Cardiac fibroblast (primary cell): ENCODE results near the gene POU1F1.
A peak's percentile ranks its signal among the peaks of the same experiment; 100 is the strongest.
"Not testable (repeated sequence)": the region's sequence is repeated elsewhere in the genome, so short reads cannot be mapped to it uniquely, and the experiment has no call there.

Experiments used
- DNase-seq, 2 donors: peaks; one replicate each; pipeline versions ENCODE4 v3.0.0 to v3.0.0-alpha.2; 2010; ENCODE audit warnings: low read depth in 2 of 2
- H3K4me3 ChIP-seq, 2 donors: replicated peaks in 1 of 2; 1 replicate in 1 of 2; 2 replicates in 1 of 2; pipeline ENCODE4 v1.5.1; 2011; ENCODE audit warnings: low read depth in 2 of 2, low read length in 2 of 2, mild to moderate bottlenecking in 2 of 2, moderate library complexity in 1 of 2
- CTCF ChIP-seq: IDR thresholded peaks from one replicate; pipeline ENCODE4 v1.5.1; 2011; ENCODE audit warnings: low read depth, mild to moderate bottlenecking, low read length, inconsistent platforms

POU1F1 gene

DNA sequence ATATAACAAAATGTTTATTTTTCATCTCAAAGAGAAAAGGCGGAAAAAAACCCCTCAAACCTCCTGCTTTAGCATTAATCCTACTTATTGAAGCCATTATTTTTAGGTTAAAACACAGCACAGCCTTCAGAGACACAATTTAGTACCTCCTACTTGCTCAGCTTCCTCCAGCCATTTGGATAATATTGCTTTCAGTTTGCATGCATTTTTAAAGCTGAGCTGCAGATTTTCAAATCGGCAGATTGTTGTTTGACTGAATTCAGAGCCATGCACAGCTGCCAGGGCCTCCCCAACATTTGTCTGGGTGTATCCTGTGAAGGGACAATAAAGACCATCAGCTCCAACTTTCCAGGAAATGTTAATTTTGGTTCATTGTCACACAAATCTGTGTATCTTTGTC, 14.5 kb downstream of the POU1F1 start:
- DNase-seq: no peak
- no peak overlapping the region for H3K4me3 ChIP-seq
- no peak for TF ChIP-seq CTCF

DNA sequence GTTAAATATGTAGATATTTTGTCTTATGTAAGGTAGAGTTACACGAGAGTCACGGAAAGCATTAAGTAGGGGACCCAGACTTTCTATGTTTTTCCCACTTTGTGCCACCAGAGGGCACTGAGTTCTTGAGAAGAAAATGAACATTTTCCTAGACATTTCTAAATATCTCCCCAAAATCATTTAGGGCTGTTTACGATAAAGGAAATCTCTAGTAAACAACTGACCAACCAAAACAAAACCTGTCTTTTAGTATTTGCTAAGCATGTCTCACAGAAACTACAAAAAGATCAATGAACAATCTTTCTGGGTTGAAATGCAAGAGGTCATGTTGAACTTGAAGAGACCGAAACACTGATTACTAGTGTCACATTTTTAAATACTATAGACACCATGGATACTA, 16.1 kb downstream of the POU1F1 start:
- no peak overlapping the region for H3K4me3 ChIP-seq
- TF ChIP-seq CTCF: peak; percentile 60
- peak; percentile 64 to 77 for DNase-seq

DNA sequence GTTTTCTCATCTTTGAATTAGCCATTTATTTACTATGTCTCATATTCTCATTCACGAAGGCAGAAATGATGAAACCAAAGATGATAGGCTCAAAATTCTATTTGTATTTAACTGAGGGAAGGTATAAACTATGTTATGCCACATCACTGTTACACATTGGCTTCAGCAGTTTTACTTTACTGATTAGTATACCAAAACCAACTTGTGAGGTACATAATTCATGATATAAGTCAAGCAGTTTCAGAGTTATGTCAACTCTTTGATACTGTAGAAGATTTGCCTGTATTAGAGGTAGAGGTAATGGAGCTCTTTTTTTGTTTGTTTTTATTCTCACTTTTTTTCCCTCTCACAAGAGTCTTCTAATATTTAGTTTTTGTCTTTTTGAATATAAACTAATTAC, 26.4 kb downstream of the POU1F1 start:
- DNase-seq: no peak
- H3K4me3 ChIP-seq: no peak overlapping the region
- TF ChIP-seq CTCF: no peak

DNA sequence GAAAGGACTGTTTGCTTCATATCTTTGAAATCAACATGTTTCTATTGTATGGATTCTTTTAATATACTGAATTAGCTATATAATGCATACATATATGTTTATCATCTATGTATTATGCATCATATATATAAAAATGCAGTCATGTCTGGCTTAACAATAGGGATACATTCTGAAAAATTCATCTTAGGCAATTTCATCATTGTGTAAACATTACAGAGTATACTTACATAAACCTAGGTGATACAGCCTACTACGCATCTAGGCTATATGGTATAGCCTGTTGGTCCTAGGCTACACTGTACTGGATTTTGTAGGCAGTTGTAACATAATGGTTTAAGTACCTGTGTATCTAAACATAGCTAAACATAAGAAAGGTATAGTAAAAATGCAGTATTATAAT, 27.6 kb downstream of the POU1F1 start:
- no peak for DNase-seq
- H3K4me3 ChIP-seq: no peak overlapping the region
- TF ChIP-seq CTCF: no peak

DNA sequence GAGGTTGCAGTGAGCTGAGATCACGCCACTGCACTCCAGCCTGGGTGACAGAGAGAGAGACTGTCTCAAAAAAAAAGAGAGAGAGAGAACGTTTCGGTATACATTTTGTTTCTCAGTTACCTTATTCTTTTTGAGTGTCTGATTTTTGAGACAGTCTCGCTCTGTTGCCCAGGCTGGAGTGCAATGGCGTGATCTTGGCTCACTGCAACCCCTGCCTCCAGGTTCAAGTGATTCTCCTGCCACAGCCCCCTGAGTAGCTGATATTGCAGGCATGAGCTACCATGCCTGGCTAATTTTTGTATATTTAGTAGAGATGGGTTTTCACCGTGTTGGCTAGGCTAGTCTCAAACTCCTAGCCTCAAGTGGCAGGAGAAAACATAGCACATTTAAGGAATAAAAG, 28.2 kb downstream of the POU1F1 start:
- DNase-seq, H3K4me3 ChIP-seq: not testable (repeated sequence)

DNA sequence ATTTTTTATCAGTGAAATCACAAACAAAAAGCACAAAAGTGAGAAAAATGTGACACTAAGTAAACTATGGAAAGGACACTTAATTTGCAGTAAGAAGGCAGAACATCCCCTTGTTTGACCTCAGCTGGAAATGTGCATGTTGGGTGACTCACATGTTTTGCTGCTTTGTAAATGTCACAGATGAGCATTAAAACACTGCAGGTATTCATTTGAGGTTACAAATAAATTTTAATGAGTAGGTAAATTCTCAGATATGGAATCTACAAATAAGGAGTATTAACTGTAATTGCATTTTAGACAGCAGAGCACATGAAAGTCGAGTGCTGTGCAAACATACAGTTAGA, 29.0 kb downstream of the POU1F1 start:
- DNase-seq: peak in 1 of 2 donors; percentile 39
- no peak for TF ChIP-seq CTCF
- no peak overlapping the region for H3K4me3 ChIP-seq

DNA sequence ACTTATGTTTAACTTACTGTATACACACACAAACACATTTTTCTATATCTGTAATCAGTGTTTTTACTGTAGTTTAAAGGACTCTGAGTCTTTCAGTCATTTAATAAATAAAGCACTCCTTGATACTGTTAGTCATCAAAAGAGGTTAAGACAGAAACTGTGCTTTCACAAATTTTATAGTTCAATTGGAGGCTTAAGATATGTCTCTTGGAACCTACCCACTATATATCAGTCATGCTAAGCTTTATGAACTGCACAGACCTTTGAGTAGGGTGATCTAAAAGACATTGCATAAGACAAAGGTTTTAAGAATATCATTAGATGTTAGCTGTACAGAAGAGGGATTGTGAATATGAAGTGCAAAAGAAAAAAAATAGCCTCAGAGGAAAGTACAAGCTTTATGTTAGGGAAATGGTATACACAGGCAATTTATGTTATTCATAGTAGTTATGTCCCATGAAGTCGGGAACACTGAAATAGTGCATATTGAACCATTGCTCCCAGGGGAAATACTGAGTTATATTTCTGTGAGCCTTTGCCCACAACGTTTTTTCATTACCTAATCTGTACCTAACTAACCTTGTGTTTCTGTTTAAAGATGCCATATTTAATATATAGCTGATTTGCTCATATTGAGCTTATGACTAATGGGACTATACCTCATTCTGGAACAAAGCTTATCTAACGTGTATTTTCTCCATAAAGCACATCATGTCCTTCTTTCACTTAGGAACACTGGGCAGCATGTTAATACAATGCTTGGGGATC, 29.5 kb downstream of the POU1F1 start:
- TF ChIP-seq CTCF: no peak
- DNase-seq: no peak

More for the DNA sequence above, 29.5 kb downstream of the POU1F1 start:
- no peak overlapping the region for H3K4me3 ChIP-seq
